Memory B cell (primary cell): ENCODE measurements around the gene C2CD2.
"Not testable (repeated sequence)": the region's sequence is repeated elsewhere in the genome, so short reads cannot be mapped to it uniquely, and the experiment has no call there.

ENCODE experiments used
- ATAC-seq: fragments of 150-1000 bp; cut with Tn5 transposase; 2 replicates; pipeline ENCODE4 v1.10.0; 2021; ENCODE audit warnings: low read depth, mild to moderate bottlenecking, moderate library complexity
- DNase-seq, 2 donors: peaks; one replicate each; pipeline ENCODE4 v3.0.0; 2022; ENCODE audit warnings: low spot score in 2 of 2
- H3K27ac Mint-ChIP-seq: one replicate; pipeline ENCODE4 v1.8.0; 2022; ENCODE audit warnings: mild to moderate bottlenecking, moderate library complexity, mixed read lengths
- H3K27me3 Mint-ChIP-seq: one replicate; pipeline ENCODE4 v1.8.0; 2022; ENCODE audit warnings: mixed read lengths
- H3K36me3 Mint-ChIP-seq: one replicate; pipeline ENCODE4 v1.8.0; 2022; ENCODE audit warnings: mild to moderate bottlenecking, mixed read lengths
- H3K4me1 Mint-ChIP-seq: one replicate; pipeline ENCODE4 v1.8.0; 2022; ENCODE audit warnings: mixed read lengths
- H3K4me3 Mint-ChIP-seq: one replicate; pipeline ENCODE4 v1.8.0; 2022; ENCODE audit warnings: mild to moderate bottlenecking, moderate library complexity, mixed read lengths
- H3K9me3 Mint-ChIP-seq: one replicate; pipeline ENCODE4 v1.8.0; 2022; ENCODE audit warnings: mixed read lengths

C2CD2 gene

DNA sequence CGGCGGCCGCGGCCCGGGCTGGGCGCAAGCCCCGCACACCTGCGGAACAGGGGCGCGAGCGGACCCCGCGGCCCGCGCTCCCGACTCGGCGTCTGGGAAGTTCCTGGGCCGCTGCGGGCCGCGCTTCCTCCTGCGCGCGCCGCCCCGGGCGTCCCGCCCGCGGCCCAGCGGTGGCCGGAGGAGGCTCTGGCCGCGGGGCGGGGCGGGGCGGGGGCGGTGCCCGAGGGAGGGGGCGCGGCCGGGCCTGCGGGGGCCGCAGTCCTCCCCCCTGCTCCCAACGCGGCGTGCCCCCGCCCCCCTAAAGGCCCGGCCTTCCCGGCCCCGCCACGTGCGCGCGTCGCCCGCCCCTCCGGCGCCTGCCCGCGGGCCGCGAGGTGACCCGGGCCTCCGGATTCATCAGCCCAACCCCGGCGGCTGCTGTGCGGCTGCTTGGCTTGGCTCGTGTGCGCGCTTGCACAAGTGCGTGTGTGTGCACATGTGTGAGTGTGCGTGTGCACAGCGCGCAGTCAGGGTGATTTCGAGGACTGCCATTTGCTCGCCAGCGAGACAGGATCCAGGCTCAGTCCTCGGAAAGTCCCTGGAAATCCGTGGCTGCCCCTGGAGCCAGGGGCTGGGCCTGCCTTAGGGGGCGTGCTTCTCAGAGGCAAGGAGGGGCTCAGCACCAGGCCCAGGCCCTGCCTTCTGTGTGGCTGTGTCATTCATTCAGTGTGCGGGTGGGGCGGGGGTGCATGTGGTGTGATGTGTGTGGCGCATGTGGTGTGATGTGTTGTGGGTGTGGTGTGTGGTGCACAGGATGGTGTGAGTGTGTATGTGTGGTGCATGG lies at the start of gene C2CD2:
Gene C2CD2 (minus strand): TSS at position 188 of the 823 bp plus-strand sequence. CDS start 370 bp downstream, outside the sequence.
- no peaks in the 10 kb centered on the region for H3K9me3 Mint-ChIP-seq
- no peaks in the 10 kb centered on the region for H3K36me3 Mint-ChIP-seq
- peaks cover 14% of the 10 kb centered on the region for H3K4me1 Mint-ChIP-seq
- peak within 1 kb of the TSS; percentile 56 for H3K4me3 Mint-ChIP-seq
- peaks cover 18% of the 10 kb centered on the region for H3K27me3 Mint-ChIP-seq
- no peak for DNase-seq
- ATAC-seq, result peak; percentile 54
- no peak within 1 kb of the TSS for H3K27ac Mint-ChIP-seq

DNA sequence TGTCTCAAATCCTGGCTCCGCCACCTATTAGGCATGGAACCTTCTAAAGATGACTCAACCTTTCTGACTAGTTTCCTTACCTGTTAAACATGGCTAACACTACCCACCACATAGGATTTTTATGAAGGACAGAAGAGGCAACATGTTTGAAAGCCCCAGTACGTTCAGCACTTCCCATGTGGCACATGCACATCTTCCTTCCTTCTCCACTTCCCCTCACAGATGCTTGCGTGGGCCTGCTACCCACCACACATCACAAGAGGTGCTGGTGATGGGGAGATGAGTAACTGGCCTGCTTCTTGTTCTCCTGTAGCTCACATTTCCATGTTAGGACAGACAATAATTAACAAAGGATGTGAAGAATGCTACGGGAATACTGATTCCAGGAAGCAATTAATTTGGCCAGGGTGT lies 49.2 kb upstream of the C2CD2 start:
- DNase-seq (no peak), ATAC-seq (peak; percentile 27)
- no peak overlapping the region for H3K27ac Mint-ChIP-seq
- peak overlapping the region; percentile 4 for H3K4me3 Mint-ChIP-seq
- H3K9me3 Mint-ChIP-seq, result no peaks in the 10 kb centered on the region
- H3K4me1 Mint-ChIP-seq, result peaks cover 38% of the 10 kb centered on the region
- H3K27me3 Mint-ChIP-seq, result no peaks in the 10 kb centered on the region
- H3K36me3 Mint-ChIP-seq, result peaks cover 28% of the 10 kb centered on the region

DNA sequence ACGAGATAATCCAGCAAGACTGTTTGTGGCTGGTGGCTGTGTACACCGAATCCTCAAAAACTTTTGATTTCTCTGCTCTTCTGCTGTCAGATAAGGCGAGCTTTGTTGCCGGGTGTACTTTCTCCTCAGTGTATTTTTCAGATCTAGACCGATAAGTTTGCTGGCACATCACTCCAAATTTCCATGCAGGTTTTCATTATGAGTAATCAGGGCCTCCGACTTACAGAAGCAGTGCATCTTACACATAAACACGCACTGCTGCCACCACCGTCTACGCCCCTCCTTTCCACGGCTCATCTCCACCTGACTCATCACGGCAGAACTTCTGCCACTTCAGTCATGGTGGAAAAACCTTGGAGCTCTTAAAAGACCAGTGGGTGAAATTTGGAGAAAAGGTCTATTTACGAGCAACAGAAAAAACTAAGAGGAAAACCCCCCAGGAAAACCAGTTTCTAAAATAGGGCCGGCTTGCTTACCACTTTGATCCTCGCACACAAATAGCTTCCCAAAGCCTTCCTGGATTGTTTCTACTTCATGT lies 48.7 kb upstream of the C2CD2 start:
- H3K4me3 Mint-ChIP-seq, result peak overlapping the region; percentile 50
- no peaks in the 10 kb centered on the region for H3K27me3 Mint-ChIP-seq
- ATAC-seq (peak; percentile 58), DNase-seq (no peak)
- H3K4me1 Mint-ChIP-seq, result peaks cover 34% of the 10 kb centered on the region
- peaks cover 28% of the 10 kb centered on the region for H3K36me3 Mint-ChIP-seq
- no peaks in the 10 kb centered on the region for H3K9me3 Mint-ChIP-seq
- no peak overlapping the region for H3K27ac Mint-ChIP-seq

DNA sequence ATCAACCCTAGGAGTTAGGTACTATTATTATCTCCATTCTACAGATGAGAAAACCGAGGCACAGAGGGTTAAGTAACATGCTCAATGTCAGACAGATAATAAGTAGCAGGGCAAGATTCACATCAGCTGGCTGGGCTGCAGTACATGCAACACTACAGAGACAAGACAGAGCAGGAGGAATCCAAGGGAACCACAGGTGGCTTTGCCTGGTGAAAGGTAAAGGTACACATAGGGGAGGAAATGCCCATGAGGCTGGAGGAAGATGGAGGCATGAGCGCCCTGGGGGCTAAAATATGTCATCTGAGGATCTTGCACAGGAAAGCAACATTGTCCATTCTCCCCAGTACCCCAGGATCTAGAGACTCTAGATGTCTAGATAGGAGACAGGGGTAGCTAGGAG lies 48.0 kb upstream of the C2CD2 start:
- Mint-ChIP-seq H3K4me1 (peaks cover 32% of the 10 kb centered on the region), H3K27ac (no peak overlapping the region), H3K9me3 (no peaks in the 10 kb centered on the region), H3K4me3 (no peak overlapping the region), H3K27me3 (no peaks in the 10 kb centered on the region), H3K36me3 (peaks cover 27% of the 10 kb centered on the region)
- ATAC-seq (no peak), DNase-seq (no peak)

GRCh38 chr21:42000908-42001307 lies 47.1 kb upstream of the C2CD2 start:
- no peaks in the 10 kb centered on the region for H3K27me3 Mint-ChIP-seq
- ATAC-seq, result no peak
- H3K27ac Mint-ChIP-seq, result no peak overlapping the region
- H3K9me3 Mint-ChIP-seq, result no peaks in the 10 kb centered on the region
- no peak for DNase-seq
- peaks cover 30% of the 10 kb centered on the region for H3K4me1 Mint-ChIP-seq
- H3K4me3 Mint-ChIP-seq, result no peak overlapping the region
- H3K36me3 Mint-ChIP-seq, result peaks cover 29% of the 10 kb centered on the region

DNA sequence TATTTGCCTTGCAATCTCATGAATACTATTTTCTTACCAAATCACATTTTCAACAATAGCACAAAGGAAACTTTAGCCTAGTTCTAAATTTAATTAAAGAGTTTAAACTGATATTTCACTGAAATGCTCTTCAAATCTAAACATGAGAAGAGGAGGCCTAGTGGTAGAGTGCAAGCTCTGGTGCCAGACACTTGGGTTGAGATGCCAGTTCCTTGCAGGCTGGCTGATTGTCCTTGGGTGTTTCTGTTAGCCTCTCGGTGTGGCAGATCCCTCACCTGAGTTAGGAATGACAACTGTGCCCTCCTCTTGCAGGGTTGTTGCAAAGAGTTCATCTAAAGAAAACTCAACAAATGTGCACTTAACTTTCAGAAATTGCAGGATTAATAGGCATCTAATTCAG lies 43.8 kb upstream of the C2CD2 start:
- peaks cover 1% of the 10 kb centered on the region for H3K9me3 Mint-ChIP-seq
- no peak overlapping the region for H3K4me3 Mint-ChIP-seq
- H3K4me1 Mint-ChIP-seq, result peaks cover 15% of the 10 kb centered on the region
- no peak for ATAC-seq
- DNase-seq, result no peak
- no peaks in the 10 kb centered on the region for H3K27me3 Mint-ChIP-seq
- peaks cover 47% of the 10 kb centered on the region for H3K36me3 Mint-ChIP-seq
- H3K27ac Mint-ChIP-seq, result no peak overlapping the region

GRCh38 chr21:41995577-41995976 lies 41.8 kb upstream of the C2CD2 start:
- ATAC-seq (no peak), DNase-seq (no peak)
- H3K36me3 Mint-ChIP-seq, result peaks cover 52% of the 10 kb centered on the region
- H3K9me3 Mint-ChIP-seq, result peaks cover 1% of the 10 kb centered on the region
- no peaks in the 10 kb centered on the region for H3K27me3 Mint-ChIP-seq
- peaks cover 4% of the 10 kb centered on the region for H3K4me1 Mint-ChIP-seq
- H3K27ac Mint-ChIP-seq, result no peak overlapping the region
- no peak overlapping the region for H3K4me3 Mint-ChIP-seq

GRCh38 chr21:41994613-41995012 lies 40.8 kb upstream of the C2CD2 start:
- not testable (repeated sequence) for H3K9me3 Mint-ChIP-seq, H3K4me3 Mint-ChIP-seq, H3K27ac Mint-ChIP-seq, H3K4me1 Mint-ChIP-seq, DNase-seq, ATAC-seq, H3K27me3 Mint-ChIP-seq
- peaks cover 48% of the 10 kb centered on the region for H3K36me3 Mint-ChIP-seq

GRCh38 chr21:41993744-41994143 lies 39.9 kb upstream of the C2CD2 start:
- H3K27me3 Mint-ChIP-seq, result no peaks in the 10 kb centered on the region
- ATAC-seq (no peak), DNase-seq (no peak)
- H3K4me3 Mint-ChIP-seq, result no peak overlapping the region
- H3K36me3 Mint-ChIP-seq, result peaks cover 43% of the 10 kb centered on the region
- H3K9me3 Mint-ChIP-seq, result peaks cover 1% of the 10 kb centered on the region
- H3K27ac Mint-ChIP-seq, result no peak overlapping the region
- H3K4me1 Mint-ChIP-seq, result peaks cover 2% of the 10 kb centered on the region

DNA sequence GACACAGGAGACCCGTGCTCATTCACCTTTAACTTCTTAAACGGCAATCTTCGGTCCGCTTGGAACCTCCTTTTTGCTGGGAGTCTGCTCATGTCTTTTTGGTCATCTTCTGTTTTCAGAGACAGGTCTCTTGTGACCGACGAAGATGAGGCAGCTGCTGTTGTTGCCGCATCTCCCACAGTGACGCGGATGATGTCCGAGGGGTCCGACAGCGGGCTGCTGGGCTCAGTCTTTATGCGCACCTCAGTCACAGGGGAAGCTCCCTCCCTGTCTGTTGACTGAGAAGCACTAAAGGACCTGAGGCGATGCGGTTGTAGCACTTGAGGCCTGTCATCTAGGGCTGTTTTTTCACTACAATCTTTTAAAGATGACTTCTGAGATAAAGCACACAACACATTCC lies 38.8 kb upstream of the C2CD2 start:
- Mint-ChIP-seq H3K9me3 (peaks cover 1% of the 10 kb centered on the region), H3K36me3 (peaks cover 39% of the 10 kb centered on the region), H3K4me1 (peaks cover 4% of the 10 kb centered on the region), H3K4me3 (no peak overlapping the region), H3K27ac (peak overlapping the region; percentile 28), H3K27me3 (no peaks in the 10 kb centered on the region)
- ATAC-seq, result no peak
- DNase-seq, result no peak

DNA sequence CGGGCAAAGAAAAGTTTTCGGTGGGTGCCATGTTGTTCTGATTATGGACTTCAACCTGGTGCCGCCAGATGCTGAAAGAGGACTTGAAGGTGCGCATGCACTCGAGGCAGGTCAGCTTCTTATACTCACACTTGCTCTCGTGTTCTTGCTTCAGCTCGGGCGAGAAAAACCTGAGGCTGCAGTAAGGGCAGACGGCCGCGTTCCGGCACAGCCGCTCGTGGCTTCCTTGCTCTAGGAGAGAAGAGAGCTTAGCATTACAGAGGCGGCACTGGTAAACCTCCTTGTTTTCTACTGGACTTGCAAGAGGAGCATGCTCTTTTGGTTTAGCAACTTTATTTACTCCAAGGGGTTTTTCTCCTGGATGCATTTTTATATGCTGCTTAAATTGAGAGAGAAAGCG lies 37.8 kb upstream of the C2CD2 start:
- H3K36me3 Mint-ChIP-seq, result peaks cover 37% of the 10 kb centered on the region
- DNase-seq (no peak), ATAC-seq (no peak)
- peaks cover 2% of the 10 kb centered on the region for H3K4me1 Mint-ChIP-seq
- H3K27ac Mint-ChIP-seq, result no peak overlapping the region
- H3K9me3 Mint-ChIP-seq, result peaks cover 1% of the 10 kb centered on the region
- no peaks in the 10 kb centered on the region for H3K27me3 Mint-ChIP-seq
- no peak overlapping the region for H3K4me3 Mint-ChIP-seq

DNA sequence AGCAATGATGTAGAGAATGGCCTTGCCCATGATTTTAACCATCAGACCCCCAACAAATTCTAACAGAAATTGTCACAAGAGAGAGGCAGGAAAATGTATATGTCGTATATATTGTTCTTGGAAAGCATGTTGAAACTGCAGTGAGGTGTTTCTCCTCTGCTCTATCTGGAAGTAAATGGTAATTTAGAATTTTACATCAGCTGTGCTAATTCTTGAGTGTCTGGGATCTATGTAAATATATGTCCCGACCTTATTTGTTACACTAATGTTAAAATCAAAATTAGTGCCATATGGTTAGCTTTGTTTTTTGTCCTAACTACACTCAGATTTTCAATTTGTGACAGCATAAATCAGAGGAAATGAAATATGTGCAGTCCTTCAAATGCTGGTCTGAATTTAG lies 35.9 kb upstream of the C2CD2 start:
- no peak for DNase-seq
- Mint-ChIP-seq H3K27ac (no peak overlapping the region), H3K9me3 (no peaks in the 10 kb centered on the region), H3K4me3 (no peak overlapping the region), H3K4me1 (peaks cover 2% of the 10 kb centered on the region), H3K36me3 (peaks cover 23% of the 10 kb centered on the region), H3K27me3 (no peaks in the 10 kb centered on the region)
- no peak for ATAC-seq

DNA sequence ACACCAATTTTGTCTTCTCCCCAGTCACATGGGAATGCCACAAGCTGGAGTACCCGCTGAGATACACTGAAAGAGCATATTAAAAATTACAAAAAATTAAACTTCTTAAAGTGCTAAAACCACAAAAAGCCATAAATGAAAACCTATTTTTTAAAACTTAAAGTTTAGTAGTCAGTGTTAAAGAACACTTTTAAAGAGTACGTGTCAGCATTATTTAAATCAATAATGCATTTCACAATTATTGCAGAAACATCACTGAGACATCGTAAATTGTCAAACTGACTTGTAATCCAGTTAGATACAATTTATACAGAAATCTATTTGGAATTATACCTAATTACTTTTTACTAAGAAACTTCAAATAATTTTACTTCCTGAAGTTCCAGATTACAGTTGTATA lies 33.5 kb upstream of the C2CD2 start:
- H3K27me3 Mint-ChIP-seq, result peaks cover 2% of the 10 kb centered on the region
- DNase-seq (no peak), ATAC-seq (no peak)
- peaks cover 13% of the 10 kb centered on the region for H3K36me3 Mint-ChIP-seq
- H3K9me3 Mint-ChIP-seq, result peaks cover 9% of the 10 kb centered on the region
- H3K4me1 Mint-ChIP-seq, result peaks cover 2% of the 10 kb centered on the region
- H3K27ac Mint-ChIP-seq, result no peak overlapping the region
- no peak overlapping the region for H3K4me3 Mint-ChIP-seq

- H3K36me3 Mint-ChIP-seq, result peaks cover 7% of the 10 kb centered on the region
- H3K4me3 Mint-ChIP-seq, result no peak overlapping the region
- ATAC-seq (no peak), DNase-seq (no peak)
- peaks cover 2% of the 10 kb centered on the region for H3K27me3 Mint-ChIP-seq
- H3K27ac Mint-ChIP-seq, result no peak overlapping the region
- peaks cover 2% of the 10 kb centered on the region for H3K4me1 Mint-ChIP-seq
- peaks cover 10% of the 10 kb centered on the region for H3K9me3 Mint-ChIP-seq
These were observed 32.0 kb upstream of the C2CD2 start for GRCh38 chr21:41985662-41986416.
